PFSK-1 (cell line): Measurements from ENCODE around the gene ZC3H12A.

ENCODE experiments used
- POLR2AphosphoS5 ChIP-seq: IDR thresholded peaks from 2 replicates; pipeline ENCODE4 v1.6.1; 2012; ENCODE audit warnings: low read depth, mild to moderate bottlenecking, control low read depth, low read length, moderate library complexity
- REST ChIP-seq, 2 experiments: IDR thresholded peaks; 2 replicates each; pipeline versions ENCODE4 v1.6.1 to v1.8.0; 2011 to 2012; ENCODE audit warnings: low read depth in 2 of 2, low read length in 2 of 2, control low read depth in 1 of 2, inconsistent platforms in 1 of 2, mild to moderate bottlenecking in 1 of 2, moderate library complexity in 1 of 2; ENCODE audit not compliant: insufficient read depth in 1 of 2
- SIN3A ChIP-seq: IDR thresholded peaks from 2 replicates; pipeline ENCODE4 v1.6.1; 2012; ENCODE audit warnings: mild to moderate bottlenecking, low read length, moderate library complexity, borderline replicate concordance; ENCODE audit not compliant: insufficient read depth

GRCh38 chr1:37425221-37425620 lies 49.2 kb upstream of the ZC3H12A start:
- TF ChIP-seq SIN3A: no peak
- no peak for TF ChIP-seq POLR2AphosphoS5
- TF ChIP-seq REST (IDR thresholded peaks at IDR 0.05; ENCODE audit: insufficient read depth in 1 of 2, low read depth in 2 of 2, low read length in 2 of 2): no peak
